ENCODE measurements around the gene LIFR.

Gene LIFR

DNA sequence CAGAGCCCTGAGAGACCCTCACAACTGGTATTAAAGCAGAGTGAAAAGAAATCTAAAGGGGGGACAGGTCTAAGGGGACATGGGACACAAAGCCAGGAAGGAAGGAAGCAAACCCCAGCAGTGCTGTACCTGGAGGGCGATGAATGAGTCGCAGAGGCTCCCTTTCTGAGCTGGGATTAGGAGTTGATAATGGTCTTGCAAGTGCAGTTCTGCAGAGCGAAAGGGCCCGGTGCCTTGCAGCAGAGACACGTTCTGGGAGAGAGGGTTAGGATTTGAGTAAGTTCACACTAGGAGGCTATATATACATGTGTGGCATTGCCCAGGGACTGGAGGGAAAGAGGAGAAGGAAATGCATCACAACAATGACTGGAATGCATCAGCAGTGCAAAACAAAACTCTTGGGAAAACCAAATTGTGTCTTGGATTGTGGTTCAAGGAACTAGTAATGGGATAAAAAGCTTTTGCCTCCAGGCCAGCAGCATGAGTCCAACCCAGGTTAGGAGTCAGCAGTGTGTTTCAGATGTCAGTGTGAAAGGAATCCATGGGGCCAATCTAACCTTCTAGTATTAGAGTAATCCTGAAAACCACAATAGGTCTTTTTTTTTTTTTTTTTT, 38.8 kb upstream of the LIFR start:
- CTCF ChIA-PET = interaction anchor here (1.4 to 1.9 kb wide), 3 partner anchors 10 to 32 kb away, joined by 3 to 6 read pairs (median 4); no protein-coding TSS in a partner anchor
- no peak for TF ChIP-seq CTCF (IDR thresholded peaks at IDR 0.05; ENCODE audit: control extremely low read depth, extremely low read depth, low read depth, missing control alignments)
- POLR2A ChIA-PET = no interaction called here
- no peak for DNase-seq (ENCODE audit: extremely low spot score)

- ChIA-PET POLR2A (no interaction called here), CTCF (interaction anchor here (1.4 to 1.9 kb wide), 2 partner anchors 9 to 14 kb away, joined by 4 to 6 read pairs; no protein-coding TSS in a partner anchor)
- no peak for DNase-seq (ENCODE audit: extremely low spot score)
- no peak for TF ChIP-seq CTCF (IDR thresholded peaks at IDR 0.05; ENCODE audit: control extremely low read depth, extremely low read depth, low read depth, missing control alignments)
Observed at GRCh38 chr5:38593959-38594358, 37.5 kb upstream of the LIFR start.

GRCh38 chr5:38591523-38591849, 35.0 kb upstream of the LIFR start:
- no peak for TF ChIP-seq CTCF (IDR thresholded peaks at IDR 0.05; ENCODE audit: control extremely low read depth, extremely low read depth, low read depth, missing control alignments)
- ChIA-PET CTCF (no interaction called here), POLR2A (no interaction called here)
- no peak for DNase-seq (ENCODE audit: extremely low spot score)

DNA sequence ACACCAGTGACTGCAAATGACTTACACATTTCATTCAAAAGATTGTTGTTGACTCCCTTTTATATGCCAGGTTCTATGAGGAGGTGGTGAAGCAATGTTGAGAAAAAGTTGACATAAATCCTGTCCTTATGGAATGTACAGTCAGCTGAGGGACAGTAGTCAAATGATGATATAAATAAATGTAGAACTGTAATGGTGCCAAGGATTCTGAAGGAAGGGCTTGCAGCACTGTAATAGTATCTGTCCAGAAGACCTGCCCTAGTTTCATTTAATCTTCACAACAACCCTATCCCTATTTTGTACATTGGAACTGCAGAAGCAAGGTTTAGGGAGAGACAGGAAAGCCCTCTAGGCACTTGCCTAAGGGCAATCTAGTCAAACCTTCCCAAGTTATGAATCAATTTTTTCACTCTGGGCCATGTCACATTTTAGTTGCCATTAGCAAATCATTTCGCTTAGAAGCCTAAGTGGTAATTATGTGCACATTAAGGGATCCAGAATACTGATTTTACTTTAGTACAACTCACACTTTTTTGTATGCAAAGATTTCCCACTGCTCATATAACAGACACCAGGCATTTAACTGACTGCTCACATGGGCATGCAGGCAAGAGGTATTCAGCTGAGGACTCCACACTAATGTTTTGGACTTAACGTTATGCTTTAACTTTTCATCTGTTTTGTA, 34.5 kb upstream of the LIFR start:
- CTCF ChIA-PET = no interaction called here

GRCh38 chr5:38589629-38590028, 33.2 kb upstream of the LIFR start:
- CTCF ChIA-PET = interaction anchor here (1.0 kb wide), 1 partner anchor 10 kb away, joined by 3 read pairs; no protein-coding TSS in a partner anchor

More for the DNA sequence above, 34.5 kb upstream of the LIFR start:
- no peak for DNase-seq (ENCODE audit: extremely low spot score)
- TF ChIP-seq CTCF (IDR thresholded peaks at IDR 0.05; ENCODE audit: control extremely low read depth, extremely low read depth, low read depth, missing control alignments) = no peak
- POLR2A ChIA-PET = no interaction called here

DNA sequence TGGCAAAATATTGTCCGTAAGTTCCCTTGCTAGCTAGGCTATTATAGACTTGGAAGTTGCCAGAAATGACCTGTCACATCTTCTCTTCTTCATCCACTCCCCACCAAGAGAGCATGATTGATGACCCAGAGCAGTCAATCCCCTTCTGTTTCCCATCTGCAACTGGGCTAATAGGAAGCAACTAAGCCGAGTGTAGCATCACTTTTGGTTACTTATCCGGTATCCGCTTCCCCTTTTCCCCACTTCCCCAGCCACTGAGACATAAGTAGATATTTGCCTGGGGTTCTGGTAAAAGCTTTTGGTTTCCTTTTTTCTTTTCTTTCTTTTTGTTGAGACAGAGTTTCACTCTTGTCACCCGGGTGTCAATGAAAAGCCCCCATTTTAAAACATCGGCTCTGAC, 29.4 kb upstream of the LIFR start:
- TF ChIP-seq CTCF (IDR thresholded peaks at IDR 0.05; ENCODE audit: control extremely low read depth, extremely low read depth, low read depth, missing control alignments) = no peak
- ChIA-PET POLR2A (no interaction called here), CTCF (interaction anchor here (1.7 kb wide), 1 partner anchor 8 kb away, joined by 6 read pairs; no protein-coding TSS in a partner anchor)
- DNase-seq (ENCODE audit: extremely low spot score) = no peak

More at GRCh38 chr5:38589629-38590028, 33.2 kb upstream of the LIFR start:
- TF ChIP-seq CTCF (IDR thresholded peaks at IDR 0.05; ENCODE audit: control extremely low read depth, extremely low read depth, low read depth, missing control alignments) = no peak
- POLR2A ChIA-PET = no interaction called here
- DNase-seq (ENCODE audit: extremely low spot score) = no peak

Data from GM10248 (cell line).